Bone marrow (tissue), 2 donors: ENCODE measurements around the gene PKNOX2.

ENCODE experiments used
- DNase-seq, 2 donors: peaks; one replicate each; lab custom pipeline; 2025; lab: John Stamatoyannopoulos, UW

Gene PKNOX2

GRCh38 chr11:125287491-125288210 is 123.1 kb downstream of the PKNOX2 start:
- no peak for DNase-seq

- DNase-seq = no peak
Measured at GRCh38 chr11:125289419-125290098, 125.0 kb downstream of the PKNOX2 start.

GRCh38 chr11:125290263-125290662 is 125.7 kb downstream of the PKNOX2 start:
- no peak for DNase-seq

- DNase-seq = no peak
Measured at GRCh38 chr11:125292100-125292499, 127.5 kb downstream of the PKNOX2 start.

- no peak for DNase-seq
Measured at GRCh38 chr11:125293596-125293995, 129.0 kb downstream of the PKNOX2 start.

GRCh38 chr11:125295931-125296330 is 131.4 kb downstream of the PKNOX2 start:
- no peak for DNase-seq

GRCh38 chr11:125297346-125297915 is 132.9 kb downstream of the PKNOX2 start:
- no peak for DNase-seq

- DNase-seq = no peak
Measured at GRCh38 chr11:125299061-125299615, 134.6 kb downstream of the PKNOX2 start.

- no peak for DNase-seq
Measured at GRCh38 chr11:125299821-125300220, 135.3 kb downstream of the PKNOX2 start.

GRCh38 chr11:125300791-125301218 is 136.3 kb downstream of the PKNOX2 start:
- no peak for DNase-seq

- DNase-seq = no peak
Measured at GRCh38 chr11:125301346-125301745, 136.8 kb downstream of the PKNOX2 start.

GRCh38 chr11:125303186-125303585 is 138.6 kb downstream of the PKNOX2 start:
- no peak for DNase-seq

GRCh38 chr11:125303694-125304093 is 139.1 kb downstream of the PKNOX2 start:
- no peak for DNase-seq

- no peak for DNase-seq
Measured at GRCh38 chr11:125304136-125304535, 139.6 kb downstream of the PKNOX2 start.

GRCh38 chr11:125304876-125305275 is 140.3 kb downstream of the PKNOX2 start:
- no peak for DNase-seq

GRCh38 chr11:125305345-125305744 is 140.8 kb downstream of the PKNOX2 start:
- DNase-seq = no peak

- DNase-seq = no peak
Measured at GRCh38 chr11:125306476-125306875, 141.9 kb downstream of the PKNOX2 start.

GRCh38 chr11:125308246-125308645 is 143.7 kb downstream of the PKNOX2 start:
- no peak for DNase-seq

GRCh38 chr11:125312391-125312790 is 147.8 kb downstream of the PKNOX2 start:
- DNase-seq = no peak

- DNase-seq = no peak
Measured at GRCh38 chr11:125312812-125313211, 148.3 kb downstream of the PKNOX2 start.

- DNase-seq = no peak
Measured at GRCh38 chr11:125313271-125314219, 149.0 kb downstream of the PKNOX2 start.
